SK-N-MC (cell line): ENCODE data around the gene STX12.

Experiments
- EZH2 ChIP-seq: fragments of 200-600 bp; sonication (generic); IDR thresholded peaks from one replicate; pipeline ENCODE4 v1.6.1; 2017; ENCODE audit warnings: antibody characterized with exemption
- POLR2AphosphoS5 ChIP-seq: IDR thresholded peaks from 2 replicates; pipeline ENCODE4 v1.6.1; 2012; ENCODE audit warnings: mild to moderate bottlenecking, low read depth, low read length, borderline replicate concordance

DNA sequence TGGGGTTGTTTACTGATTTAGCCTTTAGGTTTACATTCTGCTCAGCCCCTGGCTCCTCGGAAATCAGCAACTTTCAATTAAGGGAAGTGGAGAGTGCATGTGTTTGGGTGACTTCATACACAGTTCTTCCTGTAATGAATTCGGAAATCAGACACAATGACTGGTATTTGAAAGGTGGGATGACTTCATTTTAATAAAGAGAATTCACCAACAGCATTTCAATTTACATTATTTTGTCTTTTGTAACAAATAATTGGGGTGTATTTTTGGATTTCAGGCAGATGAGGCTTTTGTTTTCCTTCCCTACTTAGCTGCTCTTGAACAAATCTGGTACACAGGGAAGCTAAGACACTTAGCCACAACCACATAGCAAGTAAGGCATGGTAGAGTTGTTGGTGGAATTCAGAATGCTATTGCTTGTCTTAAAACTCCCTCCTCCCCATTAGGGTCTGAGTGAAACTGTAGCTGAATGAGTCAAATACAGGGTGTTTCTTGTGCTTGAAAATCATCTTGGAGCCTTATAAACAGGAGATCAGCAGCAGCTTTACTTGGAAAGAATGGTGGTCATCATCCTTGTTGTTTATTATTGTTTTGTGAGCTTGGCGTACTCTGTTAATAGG is 917 bp downstream of the STX12 start:
- TF ChIP-seq POLR2AphosphoS5 (no peak), EZH2 (no peak)
